ENCODE measurements around the gene PYGM.

Gene PYGM

GRCh38 chr11:64774144-64774543 lies 14.4 kb upstream of the PYGM start:
- no peak for TF ChIP-seq CTCF (conservative IDR thresholded peaks at IDR 0.05; ENCODE audit: low read depth, low read length)
- no peak overlapping the region for H3K4me3 ChIP-seq (ENCODE audit: low read length)
- DNase-seq (ENCODE audit: low read depth), result no peak

GRCh38 chr11:64772303-64773018 lies 12.7 kb upstream of the PYGM start:
- no peak for DNase-seq (ENCODE audit: low read depth)
- H3K4me3 ChIP-seq (ENCODE audit: low read length), result no peak overlapping the region
- no peak for TF ChIP-seq CTCF (conservative IDR thresholded peaks at IDR 0.05; ENCODE audit: low read depth, low read length)

GRCh38 chr11:64771861-64772260 lies 12.1 kb upstream of the PYGM start:
- no peak for DNase-seq (ENCODE audit: low read depth)
- TF ChIP-seq CTCF (conservative IDR thresholded peaks at IDR 0.05; ENCODE audit: low read depth, low read length), result no peak

GRCh38 chr11:64770120-64770519 lies 10.3 kb upstream of the PYGM start:
- no peak overlapping the region for H3K4me3 ChIP-seq (ENCODE audit: low read length)
- no peak for TF ChIP-seq CTCF (conservative IDR thresholded peaks at IDR 0.05; ENCODE audit: low read depth, low read length)
- no peak for DNase-seq (ENCODE audit: low read depth)

More at GRCh38 chr11:64771861-64772260, 12.1 kb upstream of the PYGM start:
- H3K4me3 ChIP-seq (ENCODE audit: low read length), result no peak overlapping the region

- H3K4me3 ChIP-seq (ENCODE audit: low read length), result no peak overlapping the region
Observed at GRCh38 chr11:64769283-64769682, 9.5 kb upstream of the PYGM start.

GRCh38 chr11:64768300-64768694 lies 8.5 kb upstream of the PYGM start:
- TF ChIP-seq CTCF (conservative IDR thresholded peaks at IDR 0.05; ENCODE audit: low read depth, low read length), result no peak

More at GRCh38 chr11:64769283-64769682, 9.5 kb upstream of the PYGM start:
- no peak for TF ChIP-seq CTCF (conservative IDR thresholded peaks at IDR 0.05; ENCODE audit: low read depth, low read length)
- no peak for DNase-seq (ENCODE audit: low read depth)

More at GRCh38 chr11:64768300-64768694, 8.5 kb upstream of the PYGM start:
- no peak for DNase-seq (ENCODE audit: low read depth)
- no peak overlapping the region for H3K4me3 ChIP-seq (ENCODE audit: low read length)

All from retinal pigment epithelial cell (primary cell).